Measurements from ENCODE around the gene UGT3A2. TPM values are rescaled to one million over a fixed set of nuclear protein-coding genes. Genes with fewer than 3 reads are reported as not detected.
"Not testable (repeated sequence)": the region's sequence is repeated elsewhere in the genome, so short reads cannot be mapped to it uniquely, and the experiment has no call there.

Gene UGT3A2
- total and polyA plus RNA-seq, 2 experiments from 2014 or later: 1.8 to 3.5 TPM

GRCh38 chr5:36040651-36041536 lies 25.8 kb downstream of the UGT3A2 start:
- H3K79me2 ChIP-seq: no peaks in the 10 kb centered on the region
- H3K9me2 ChIP-seq (replicated peaks; ENCODE audit: insufficient read depth): no peaks in the 10 kb centered on the region
- H3K4me1 ChIP-seq (ENCODE audit: insufficient read depth): no peaks in the 10 kb centered on the region
- no peaks in the 10 kb centered on the region for H3K36me3 ChIP-seq (replicated peaks; ENCODE audit: insufficient read depth, low read depth)
- no peak for TF ChIP-seq EZH2 (IDR thresholded peaks at IDR 0.05; ENCODE audit: borderline replicate concordance)
- no peak for TF ChIP-seq CTCF (IDR thresholded peaks at IDR 0.05; ENCODE audit: poor library complexity)
- no peak for DNase-seq (ENCODE audit: low spot score)
- no peak overlapping the region for H3K4me2 ChIP-seq
- H3K9me3 ChIP-seq (ENCODE audit: low read depth): no peaks in the 10 kb centered on the region
- H3K4me3 ChIP-seq: no peak overlapping the region
- H4K20me1 ChIP-seq (ENCODE audit: insufficient read depth, poor library complexity, severe bottlenecking): no peaks in the 10 kb centered on the region
- no peak overlapping the region for H2AFZ ChIP-seq
- H3K27ac ChIP-seq: no peak overlapping the region
- 71% methylated on average over 3 of the region's 3 CpGs for WGBS (ENCODE audit: low lambda C conversion rate, missing lambda C conversion rate)
- no peaks in the 10 kb centered on the region for H3K27me3 ChIP-seq

GRCh38 chr5:36035696-36036095 lies 31.0 kb downstream of the UGT3A2 start:
- peaks cover 7% of the 10 kb centered on the region for H3K4me1 ChIP-seq (ENCODE audit: insufficient read depth)
- DNase-seq (ENCODE audit: low spot score): no peak
- no peak overlapping the region for H2AFZ ChIP-seq
- no peaks in the 10 kb centered on the region for H3K9me3 ChIP-seq (ENCODE audit: low read depth)
- H3K27me3 ChIP-seq: no peaks in the 10 kb centered on the region
- H3K4me3 ChIP-seq: no peak overlapping the region
- no peak overlapping the region for H3K27ac ChIP-seq
- no peaks in the 10 kb centered on the region for H3K36me3 ChIP-seq (replicated peaks; ENCODE audit: insufficient read depth, low read depth)
- 97% methylated on average over 13 of the region's 13 CpGs for WGBS (ENCODE audit: low lambda C conversion rate, missing lambda C conversion rate)
- H3K4me2 ChIP-seq: no peak overlapping the region
- H3K9me2 ChIP-seq (replicated peaks; ENCODE audit: insufficient read depth): no peaks in the 10 kb centered on the region
- TF ChIP-seq EZH2 (IDR thresholded peaks at IDR 0.05; ENCODE audit: borderline replicate concordance) (no peak), EZH2phosphoT487 (IDR thresholded peaks at IDR 0.05; ENCODE audit: low read depth, severe bottlenecking, unreplicated experiment) (no peak), CTCF (IDR thresholded peaks at IDR 0.05; ENCODE audit: poor library complexity) (no peak)
- H4K20me1 ChIP-seq (ENCODE audit: insufficient read depth, poor library complexity, severe bottlenecking): no peaks in the 10 kb centered on the region
- H3K79me2 ChIP-seq: no peaks in the 10 kb centered on the region

- 79% methylated on average over 3 of the region's 3 CpGs for WGBS (ENCODE audit: low lambda C conversion rate, missing lambda C conversion rate)
- not testable (repeated sequence) for H3K79me2 ChIP-seq
These were observed 32.0 kb downstream of the UGT3A2 start for GRCh38 chr5:36034536-36035134.

GRCh38 chr5:36033486-36033885 lies 33.2 kb downstream of the UGT3A2 start:
- no peak for TF ChIP-seq EZH2 (IDR thresholded peaks at IDR 0.05; ENCODE audit: borderline replicate concordance)
- peak; percentile 47 for TF ChIP-seq EZH2phosphoT487 (IDR thresholded peaks at IDR 0.05; ENCODE audit: low read depth, severe bottlenecking, unreplicated experiment)
- 27% methylated on average over 1 of the region's 1 CpG for WGBS (ENCODE audit: low lambda C conversion rate, missing lambda C conversion rate)
- peak; percentile 14 for DNase-seq (ENCODE audit: low spot score)

More at GRCh38 chr5:36034536-36035134, 32.0 kb downstream of the UGT3A2 start:
- H3K27ac ChIP-seq; H3K9me3 ChIP-seq (ENCODE audit: low read depth); H3K36me3 ChIP-seq (replicated peaks; ENCODE audit: insufficient read depth, low read depth); H2AFZ ChIP-seq; H4K20me1 ChIP-seq (ENCODE audit: insufficient read depth, poor library complexity, severe bottlenecking); H3K4me2 ChIP-seq; H3K4me1 ChIP-seq (ENCODE audit: insufficient read depth); DNase-seq (ENCODE audit: low spot score); H3K4me3 ChIP-seq; H3K9me2 ChIP-seq (replicated peaks; ENCODE audit: insufficient read depth); H3K27me3 ChIP-seq: not testable (repeated sequence)

More at GRCh38 chr5:36033486-36033885, 33.2 kb downstream of the UGT3A2 start:
- Histone ChIP-seq H3K79me2 (no peaks in the 10 kb centered on the region), H3K9me2 (replicated peaks; ENCODE audit: insufficient read depth) (no peaks in the 10 kb centered on the region), H4K20me1 (ENCODE audit: insufficient read depth, poor library complexity, severe bottlenecking) (no peaks in the 10 kb centered on the region), H2AFZ (no peak overlapping the region), H3K36me3 (replicated peaks; ENCODE audit: insufficient read depth, low read depth) (no peaks in the 10 kb centered on the region), H3K27me3 (no peaks in the 10 kb centered on the region), H3K4me1 (ENCODE audit: insufficient read depth) (peaks cover 7% of the 10 kb centered on the region), H3K9me3 (ENCODE audit: low read depth) (no peaks in the 10 kb centered on the region), H3K4me3 (no peak overlapping the region), H3K4me2 (no peak overlapping the region), H3K27ac (no peak overlapping the region)
